Measurements from ENCODE around the gene BTBD19.

- TF ChIP-seq MAX (IDR thresholded peaks at IDR 0.05; ENCODE audit: low read depth) (no peak), CTCF (IDR thresholded peaks at IDR 0.05) (no peak), POLR2AphosphoS5 (IDR thresholded peaks at IDR 0.05; ENCODE audit: low read depth, low read length) (no peak), RXRA (IDR thresholded peaks at IDR 0.05; ENCODE audit: borderline replicate concordance, low read depth) (no peak), RCOR1 (IDR thresholded peaks at IDR 0.05; ENCODE audit: low read length) (no peak), REST (IDR thresholded peaks at IDR 0.05; ENCODE audit: low read depth, low read length) (no peak), USF2 (IDR thresholded peaks at IDR 0.05; ENCODE audit: borderline replicate concordance, low read depth, low read length) (no peak), USF1 (IDR thresholded peaks at IDR 0.05; ENCODE audit: borderline replicate concordance, low read depth) (no peak), RFX5 (IDR thresholded peaks at IDR 0.05; ENCODE audit: low read length) (no peak), EP300 (IDR thresholded peaks at IDR 0.05; ENCODE audit: borderline replicate concordance in 1 of 2, low read depth in 1 of 2, low read length in 1 of 2) (no peak)
Observed at GRCh38 chr1:44854970-44855369, 46.6 kb downstream of the BTBD19 start.

All from SK-N-SH (cell line).